Endodermal cell (in vitro differentiated cells): ENCODE measurements around the gene EIPR1. TPM values are rescaled to one million over a fixed set of nuclear protein-coding genes. Genes with fewer than 3 reads are reported as not detected.

ENCODE experiments used
- DNase-seq: peaks from one replicate; pipeline ENCODE4 v3.0.0-alpha.2; 2017
- H3K27ac ChIP-seq: 2 replicates; pipeline ENCODE4 v1.5.1; 2013; ENCODE audit warnings: mild to moderate bottlenecking, low read depth, low read length, moderate library complexity
- H3K27me3 ChIP-seq: 2 replicates; pipeline ENCODE4 v1.6.1; 2013; ENCODE audit warnings: mild to moderate bottlenecking, low read length, moderate library complexity; ENCODE audit not compliant: insufficient read depth, control insufficient read depth, poor library complexity, severe bottlenecking
- H3K36me3 ChIP-seq: 2 replicates; pipeline ENCODE4 v1.7.0; 2013; ENCODE audit warnings: mild to moderate bottlenecking, low read length, moderate library complexity; ENCODE audit not compliant: control insufficient read depth, insufficient read depth
- H3K4me1 ChIP-seq: one replicate; pipeline ENCODE4 v1.7.0; 2013; ENCODE audit warnings: low read length; ENCODE audit not compliant: control insufficient read depth, insufficient read depth
- H3K4me3 ChIP-seq: 2 replicates; pipeline ENCODE4 v1.5.1; 2013; ENCODE audit warnings: mild to moderate bottlenecking, low read length, moderate library complexity
- H3K9ac ChIP-seq: 2 replicates; pipeline ENCODE4 v1.6.1; 2013; ENCODE audit warnings: mild to moderate bottlenecking, low read length, moderate library complexity; ENCODE audit not compliant: poor library complexity, severe bottlenecking; ENCODE audit errors: extremely low read depth
- H3K9me3 ChIP-seq: 2 replicates; pipeline ENCODE4 v1.6.1; 2013; ENCODE audit warnings: mild to moderate bottlenecking, low read length, moderate library complexity; ENCODE audit not compliant: control insufficient read depth
- H3K27ac Mint-ChIP-seq: 2 replicates; pipeline ENCODE4 v1.8.0; 2020; ENCODE audit warnings: mixed read lengths
- H3K27me3 Mint-ChIP-seq: 2 replicates; pipeline ENCODE4 v1.8.0; 2021; ENCODE audit warnings: mild to moderate bottlenecking, mixed read lengths; ENCODE audit not compliant: insufficient read depth
- H3K36me3 Mint-ChIP-seq: 2 replicates; pipeline ENCODE4 v1.8.0; 2020; ENCODE audit warnings: low read depth, mixed read lengths
- H3K4me1 Mint-ChIP-seq: 2 replicates; pipeline ENCODE4 v1.8.0; 2020; ENCODE audit warnings: mixed read lengths
- H3K4me3 Mint-ChIP-seq: 2 replicates; pipeline ENCODE4 v1.8.0; 2020; ENCODE audit warnings: mild to moderate bottlenecking, moderate library complexity, mixed read lengths
- H3K9me3 Mint-ChIP-seq: 2 replicates; pipeline ENCODE4 v1.8.0; 2020; ENCODE audit warnings: mild to moderate bottlenecking, mixed read lengths
- WGBS, 2 experiments: methylation state at CpG; one replicate each; pipeline versions ENCODE4 v1.1.5 to v1.1.7; 2013; ENCODE audit warnings: missing lambda C conversion rate in 2 of 2, mixed read lengths in 1 of 2; ENCODE audit not compliant: insufficient coverage in 1 of 2, insufficient read length in 1 of 2; 5-methylcytosine and 5-hydroxymethylcytosine counted together
- total RNA-seq, 2 donors: library from RNA; stranded (reverse); fragmentation: NEBNext Ultra II Directional in 1 of 2; extraction: Animal tissue kit (Norgen Biotek cat#: 25700) in 1 of 2; gene quantifications; 2 replicates in 1 of 2; 3 replicates in 1 of 2; pipeline ENCODE4 v1.2.1, GENCODE V29; 2021
- TF ChIP-seq, protein P1 (sequence below): fragments of 200-600 bp; sonication (generic); conservative IDR thresholded peaks from 2 replicates; pipeline ENCODE4 v1.5.0; 2021; ENCODE audit warnings: antibody characterized with exemption, mild to moderate bottlenecking

Gene EIPR1
- total RNA-seq, 2 donors from 2014 or later: 30.1 to 36.8 TPM

DNA sequence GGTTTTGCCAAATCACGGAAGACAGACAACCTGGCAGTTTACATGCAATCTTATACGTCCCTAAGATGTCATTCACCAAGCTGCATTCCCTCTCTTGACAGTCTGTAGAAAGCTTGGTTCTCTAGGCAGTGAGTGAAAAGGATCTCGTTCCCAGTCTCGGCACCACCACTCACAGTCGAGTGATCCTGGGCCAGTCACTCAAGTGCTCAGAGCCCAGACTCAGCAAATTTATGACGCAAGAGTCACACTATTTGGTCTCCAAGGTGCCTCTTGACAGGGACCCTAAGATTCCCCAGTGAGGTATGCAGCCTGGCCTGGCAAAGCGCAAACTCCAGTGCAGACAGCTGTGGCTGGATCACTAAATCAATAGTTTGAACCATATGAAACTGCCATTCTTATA lies 77.9 kb downstream of the EIPR1 start:
- Mint-ChIP-seq H3K4me3 (no peak overlapping the region), H3K27ac (no peak overlapping the region), H3K4me1 (peaks cover 10% of the 10 kb centered on the region), H3K9me3 (no peaks in the 10 kb centered on the region), H3K36me3 (peaks cover 17% of the 10 kb centered on the region), H3K27me3 (no peaks in the 10 kb centered on the region)
- Histone ChIP-seq H3K9me3 (no peaks in the 10 kb centered on the region), H3K27me3 (no peaks in the 10 kb centered on the region), H3K36me3 (peaks cover 4% of the 10 kb centered on the region), H3K4me1 (peaks cover 8% of the 10 kb centered on the region), H3K9ac (no peak overlapping the region), H3K27ac (no peak overlapping the region), H3K4me3 (no peak overlapping the region)
- DNase-seq: no peak
- 96 to 99% methylated on average over 7 of the region's 7 CpGs for WGBS, 2 experiments
- TF ChIP-seq, protein P1, sequence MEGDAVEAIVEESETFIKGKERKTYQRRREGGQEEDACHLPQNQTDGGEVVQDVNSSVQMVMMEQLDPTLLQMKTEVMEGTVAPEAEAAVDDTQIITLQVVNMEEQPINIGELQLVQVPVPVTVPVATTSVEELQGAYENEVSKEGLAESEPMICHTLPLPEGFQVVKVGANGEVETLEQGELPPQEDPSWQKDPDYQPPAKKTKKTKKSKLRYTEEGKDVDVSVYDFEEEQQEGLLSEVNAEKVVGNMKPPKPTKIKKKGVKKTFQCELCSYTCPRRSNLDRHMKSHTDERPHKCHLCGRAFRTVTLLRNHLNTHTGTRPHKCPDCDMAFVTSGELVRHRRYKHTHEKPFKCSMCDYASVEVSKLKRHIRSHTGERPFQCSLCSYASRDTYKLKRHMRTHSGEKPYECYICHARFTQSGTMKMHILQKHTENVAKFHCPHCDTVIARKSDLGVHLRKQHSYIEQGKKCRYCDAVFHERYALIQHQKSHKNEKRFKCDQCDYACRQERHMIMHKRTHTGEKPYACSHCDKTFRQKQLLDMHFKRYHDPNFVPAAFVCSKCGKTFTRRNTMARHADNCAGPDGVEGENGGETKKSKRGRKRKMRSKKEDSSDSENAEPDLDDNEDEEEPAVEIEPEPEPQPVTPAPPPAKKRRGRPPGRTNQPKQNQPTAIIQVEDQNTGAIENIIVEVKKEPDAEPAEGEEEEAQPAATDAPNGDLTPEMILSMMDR: no peak

DNA sequence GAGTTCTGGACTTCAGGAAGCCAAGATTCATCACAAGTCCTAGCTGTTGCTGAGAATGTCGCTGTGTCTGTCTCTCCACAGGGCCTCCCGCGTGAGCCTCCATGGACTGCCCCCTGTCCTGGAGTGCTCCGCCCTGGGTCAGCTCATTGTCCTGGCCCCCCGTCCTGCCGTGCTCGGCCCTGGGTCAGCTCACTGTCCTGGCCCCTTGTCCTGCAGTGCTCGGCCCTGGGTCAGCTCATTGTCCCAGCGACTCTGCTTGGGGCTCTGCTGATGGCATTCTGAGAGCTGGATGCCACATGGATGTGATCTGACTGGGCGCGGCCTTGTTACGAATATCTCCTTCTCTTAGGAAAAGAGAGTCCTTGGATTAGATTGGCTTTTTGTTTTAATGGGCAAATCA lies 78.5 kb downstream of the EIPR1 start:
- TF ChIP-seq, protein P1: no peak
- peaks cover 4% of the 10 kb centered on the region for H3K36me3 ChIP-seq
- no peak overlapping the region for H3K4me3 Mint-ChIP-seq
- H3K27ac ChIP-seq: no peak overlapping the region
- no peaks in the 10 kb centered on the region for H3K9me3 ChIP-seq
- no peaks in the 10 kb centered on the region for H3K9me3 Mint-ChIP-seq
- H3K4me1 ChIP-seq: peaks cover 8% of the 10 kb centered on the region
- no peak overlapping the region for H3K9ac ChIP-seq
- WGBS, 2 experiments: 92 to 94% methylated on average over 9 to 12 of the region's 12 CpGs
- H3K27me3 ChIP-seq: no peaks in the 10 kb centered on the region
- H3K36me3 Mint-ChIP-seq: peaks cover 17% of the 10 kb centered on the region
- no peak overlapping the region for H3K27ac Mint-ChIP-seq
- peaks cover 10% of the 10 kb centered on the region for H3K4me1 Mint-ChIP-seq
- DNase-seq: no peak
- H3K27me3 Mint-ChIP-seq: no peaks in the 10 kb centered on the region
- no peak overlapping the region for H3K4me3 ChIP-seq

DNA sequence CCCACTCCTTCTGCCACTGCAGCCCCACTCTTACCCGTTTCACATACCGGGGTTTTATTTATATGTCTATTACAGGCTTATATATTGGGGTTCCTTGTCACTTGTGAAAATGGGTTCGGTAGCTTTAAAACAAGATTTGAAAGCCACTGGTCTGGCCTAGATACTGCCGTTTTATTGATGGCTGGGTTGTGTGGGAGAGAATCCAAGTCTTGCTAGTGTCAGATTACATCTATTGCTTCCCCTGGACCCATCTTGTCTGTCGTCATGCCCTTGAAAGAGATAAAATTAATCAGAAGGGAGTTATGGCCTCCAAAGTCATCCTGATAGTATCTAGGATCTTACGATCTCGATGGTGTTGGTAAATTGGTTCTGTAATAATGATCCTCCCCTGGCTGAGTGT lies 79.4 kb downstream of the EIPR1 start:
- TF ChIP-seq, protein P1: no peak
- DNase-seq: no peak

More for the DNA sequence above, 79.4 kb downstream of the EIPR1 start:
- Mint-ChIP-seq H3K9me3 (no peaks in the 10 kb centered on the region), H3K27me3 (no peaks in the 10 kb centered on the region), H3K4me3 (no peak overlapping the region), H3K36me3 (peaks cover 15% of the 10 kb centered on the region), H3K27ac (no peak overlapping the region), H3K4me1 (peaks cover 6% of the 10 kb centered on the region)
- Histone ChIP-seq H3K27me3 (no peaks in the 10 kb centered on the region), H3K9me3 (no peaks in the 10 kb centered on the region), H3K4me1 (peaks cover 6% of the 10 kb centered on the region), H3K36me3 (peaks cover 4% of the 10 kb centered on the region), H3K4me3 (no peak overlapping the region), H3K27ac (no peak overlapping the region), H3K9ac (no peak overlapping the region)
- 72 to 91% methylated on average over 5 to 7 of the region's 7 CpGs for WGBS, 2 experiments
